ENCODE measurements around the gene MYO18A. TPM values are rescaled to one million over a fixed set of nuclear protein-coding genes. Genes with fewer than 3 reads are reported as not detected.
A peak's percentile ranks its signal among the peaks of the same experiment; 100 is the strongest.

Gene MYO18A
- total and polyA plus RNA-seq, 5 experiments from 2014 or later = 4.6 to 69.3 (median 12.6) TPM

GRCh38 chr17:29181226-29181625, 1.0 kb upstream of the MYO18A start:
- DNase-seq (no peak), ATAC-seq (no peak)
- Mint-ChIP-seq H3K4me1 (peaks cover 9 to 25% (median 23%) of the 10 kb centered on the region in 4 donors), H3K27me3 (no peaks in the 10 kb centered on the region), H3K36me3 (no peaks in the 10 kb centered on the region), H3K27ac (peak overlapping the region in 3 of 10 donors; percentile 29 to 61 (median 42)), H3K9me3 (no peaks in the 10 kb centered on the region), H3K4me3 (peak overlapping the region in 5 of 10 donors; percentile 2 to 65 (median 54))
- POLR2A ChIA-PET = interaction anchor here (2.7 to 7.2 kb wide), 2 partner anchors 32 to 41 kb away, joined by 13 to 64 read pairs; no protein-coding TSS in a partner anchor

- no peaks in the 10 kb centered on the region for H3K27me3 Mint-ChIP-seq
- peak overlapping the region in 9 of 10 donors; percentile 22 to 65 (median 54) for H3K4me3 Mint-ChIP-seq
- POLR2A ChIA-PET = interaction anchor here (1.0 to 7.2 kb wide), 5 partner anchors 31 to 113 kb away, joined by 4 to 64 read pairs (median 8); partner anchors contain the start of gene NUFIP2
- H3K27ac Mint-ChIP-seq = peak overlapping the region in 7 of 10 donors; percentile 29 to 81 (median 42)
- H3K9me3 Mint-ChIP-seq = no peaks in the 10 kb centered on the region
- peaks cover 9 to 29% (median 27%) of the 10 kb centered on the region in 4 donors for H3K4me1 Mint-ChIP-seq
- DNase-seq (no peak), ATAC-seq (no peak)
- no peaks in the 10 kb centered on the region for H3K36me3 Mint-ChIP-seq
Observed at GRCh38 chr17:29180788-29181160, 576 bp upstream of the MYO18A start.

- peak overlapping the region; percentile 38 to 80 (median 58) for H3K4me3 Mint-ChIP-seq
- no peaks in the 10 kb centered on the region for H3K9me3 Mint-ChIP-seq
- DNase-seq (no peak), ATAC-seq (no peak)
- no peaks in the 10 kb centered on the region for H3K27me3 Mint-ChIP-seq
- no peaks in the 10 kb centered on the region for H3K36me3 Mint-ChIP-seq
- POLR2A ChIA-PET = interaction anchor here (0.6 to 7.2 kb wide), 8 partner anchors 30 to 1703 kb away, joined by 3 to 64 read pairs (median 6); partner anchors contain the start of genes NUFIP2 and PHF12
- H3K27ac Mint-ChIP-seq = peak overlapping the region in 3 of 10 donors; percentile 9 to 29 (median 15)
- H3K4me1 Mint-ChIP-seq = peaks cover 9 to 31% (median 27%) of the 10 kb centered on the region in 4 donors
Observed at GRCh38 chr17:29179232-29180033, 765 bp downstream of the MYO18A start.

GRCh38 chr17:29178750-29179231, 1.4 kb downstream of the MYO18A start:
- H3K4me1 Mint-ChIP-seq = peaks cover 9 to 31% (median 27%) of the 10 kb centered on the region in 4 donors
- no peaks in the 10 kb centered on the region for H3K27me3 Mint-ChIP-seq
- no peak for ATAC-seq
- POLR2A ChIA-PET = interaction anchor here (0.7 to 7.2 kb wide), 4 partner anchors 14 to 1703 kb away, joined by 3 to 64 read pairs (median 6); no protein-coding TSS in a partner anchor
- H3K36me3 Mint-ChIP-seq = no peaks in the 10 kb centered on the region
- H3K27ac Mint-ChIP-seq = peak overlapping the region in 4 of 10 donors; percentile 15 to 96 (median 58)
- H3K4me3 Mint-ChIP-seq = peak overlapping the region; percentile 38 to 80 (median 58)
- H3K9me3 Mint-ChIP-seq = no peaks in the 10 kb centered on the region
- DNase-seq = no peak

GRCh38 chr17:29177871-29178749, 2.1 kb downstream of the MYO18A start:
- POLR2A ChIA-PET = interaction anchor here (1.0 to 7.2 kb wide), 4 partner anchors 14 to 54 kb away, joined by 3 to 64 read pairs (median 8); no protein-coding TSS in a partner anchor
- DNase-seq = no peak
- H3K36me3 Mint-ChIP-seq = no peaks in the 10 kb centered on the region
- peak overlapping the region; percentile 39 to 95 (median 81) for H3K4me3 Mint-ChIP-seq
- H3K27ac Mint-ChIP-seq = peak overlapping the region in 9 of 10 donors; percentile 44 to 96 (median 78)
- no peaks in the 10 kb centered on the region for H3K27me3 Mint-ChIP-seq
- peaks cover 9 to 31% (median 27%) of the 10 kb centered on the region in 4 donors for H3K4me1 Mint-ChIP-seq
- ATAC-seq = no peak
- no peaks in the 10 kb centered on the region for H3K9me3 Mint-ChIP-seq

- POLR2A ChIA-PET = interaction anchor here (0.6 to 7.2 kb wide), 6 partner anchors 13 to 116 kb away, joined by 3 to 64 read pairs (median 4); partner anchors contain the start of gene NUFIP2
- ATAC-seq = no peak
- H3K27ac Mint-ChIP-seq = peak overlapping the region in 9 of 10 donors; percentile 27 to 96 (median 90)
Observed at GRCh38 chr17:29177541-29177870, 2.7 kb downstream of the MYO18A start.

GRCh38 chr17:29176558-29177351, 3.4 kb downstream of the MYO18A start:
- POLR2A ChIA-PET = interaction anchor here (0.5 to 7.2 kb wide), 11 partner anchors 12 to 838 kb away, joined by 3 to 64 read pairs (median 5); partner anchors contain the start of gene NUFIP2
- no peaks in the 10 kb centered on the region for H3K36me3 Mint-ChIP-seq
- H3K4me1 Mint-ChIP-seq = peaks cover 9 to 31% (median 27%) of the 10 kb centered on the region in 4 donors
- peak overlapping the region; percentile 82 to 95 (median 90) for H3K4me3 Mint-ChIP-seq
- H3K9me3 Mint-ChIP-seq = no peaks in the 10 kb centered on the region
- H3K27ac Mint-ChIP-seq = peak overlapping the region; percentile 74 to 96 (median 93)
- peak in 9 of 10 donors; percentile 14 to 55 (median 43) for DNase-seq
- ATAC-seq = peak; percentile 68 to 73
- no peaks in the 10 kb centered on the region for H3K27me3 Mint-ChIP-seq

More at GRCh38 chr17:29177541-29177870, 2.7 kb downstream of the MYO18A start:
- no peaks in the 10 kb centered on the region for H3K9me3 Mint-ChIP-seq
- H3K4me1 Mint-ChIP-seq = peaks cover 9 to 31% (median 27%) of the 10 kb centered on the region in 4 donors
- H3K4me3 Mint-ChIP-seq = peak overlapping the region; percentile 82 to 95 (median 90)
- H3K36me3 Mint-ChIP-seq = no peaks in the 10 kb centered on the region
- no peak for DNase-seq
- no peaks in the 10 kb centered on the region for H3K27me3 Mint-ChIP-seq

GRCh38 chr17:29175349-29175748, 4.8 kb downstream of the MYO18A start:
- Mint-ChIP-seq H3K4me3 (no peak overlapping the region), H3K36me3 (no peaks in the 10 kb centered on the region), H3K9me3 (no peaks in the 10 kb centered on the region), H3K4me1 (peaks cover 6 to 26% (median 19%) of the 10 kb centered on the region in 4 donors), H3K27ac (no peak overlapping the region), H3K27me3 (no peaks in the 10 kb centered on the region)
- DNase-seq (no peak), ATAC-seq (no peak)
- POLR2A ChIA-PET = interaction anchor here (0.7 to 7.2 kb wide), 4 partner anchors 26 to 456 kb away, joined by 3 to 64 read pairs (median 7); partner anchors contain the start of genes NUFIP2 and RPL23A

- Mint-ChIP-seq H3K27me3 (no peaks in the 10 kb centered on the region), H3K4me1 (peaks cover 6 to 16% (median 11%) of the 10 kb centered on the region in 4 donors), H3K36me3 (no peaks in the 10 kb centered on the region), H3K4me3 (no peak overlapping the region), H3K27ac (no peak overlapping the region), H3K9me3 (no peaks in the 10 kb centered on the region)
- ATAC-seq (no peak), DNase-seq (no peak)
- POLR2A ChIA-PET = interaction anchor here (0.7 kb wide), 1 partner anchor 24 kb away, joined by 3 read pairs; no protein-coding TSS in a partner anchor
Observed at GRCh38 chr17:29172589-29172988, 7.6 kb downstream of the MYO18A start.

- ATAC-seq = no peak
- no peaks in the 10 kb centered on the region for H3K9me3 Mint-ChIP-seq
- POLR2A ChIA-PET = no interaction called here
- peaks cover 0 to 11% (median 11%) of the 10 kb centered on the region in 3 donors for H3K36me3 Mint-ChIP-seq
- no peak overlapping the region for H3K4me3 Mint-ChIP-seq
- no peak overlapping the region for H3K27ac Mint-ChIP-seq
- peaks cover 0 to 4% (median under 1%) of the 10 kb centered on the region in 4 donors for H3K4me1 Mint-ChIP-seq
- DNase-seq = no peak
- no peaks in the 10 kb centered on the region for H3K27me3 Mint-ChIP-seq
Observed at GRCh38 chr17:29170682-29171081, 9.5 kb downstream of the MYO18A start.

- H3K36me3 Mint-ChIP-seq = peaks cover 0 to 11% (median 11%) of the 10 kb centered on the region in 3 donors
- POLR2A ChIA-PET = no interaction called here
- H3K27me3 Mint-ChIP-seq = no peaks in the 10 kb centered on the region
- ATAC-seq = no peak
- no peak for DNase-seq
- peaks cover 0 to 4% (median under 1%) of the 10 kb centered on the region in 4 donors for H3K4me1 Mint-ChIP-seq
- no peak overlapping the region for H3K27ac Mint-ChIP-seq
- no peaks in the 10 kb centered on the region for H3K9me3 Mint-ChIP-seq
- no peak overlapping the region for H3K4me3 Mint-ChIP-seq
Observed at GRCh38 chr17:29169806-29170591, 10.2 kb downstream of the MYO18A start.

Measured in naive thymus-derived CD8-positive, alpha-beta T cell (primary cell).